SH-SY5Y (cell line): ENCODE results near the gene ALPL.

Experiments
- GATA2 ChIP-seq: IDR thresholded peaks from 2 replicates; pipeline ENCODE4 v1.6.1; 2011; ENCODE audit warnings: mild to moderate bottlenecking, low read depth, low read length
- GATA3 ChIP-seq: IDR thresholded peaks from 2 replicates; pipeline ENCODE4 v1.6.1; 2011; ENCODE audit warnings: low read depth, mild to moderate bottlenecking, low read length, moderate library complexity

GRCh38 chr1:21524220-21524619 is 15.0 kb downstream of the ALPL start:
- no peak for TF ChIP-seq GATA2
- TF ChIP-seq GATA3: no peak
